Neutrophil (primary cell): ENCODE data around the gene ACOX2.

Source experiments
- H3K27ac ChIP-seq: fragments of 200-600 bp; sonication (generic); 2 replicates; pipeline ENCODE4 v1.5.1; 2016; ENCODE audit warnings: mild to moderate bottlenecking, moderate library complexity
- H3K27me3 ChIP-seq: fragments of 200-600 bp; sonication (generic); 2 replicates; pipeline ENCODE4 v1.6.0; 2016; ENCODE audit warnings: mild to moderate bottlenecking
- H3K36me3 ChIP-seq: fragments of 200-600 bp; sonication (generic); 2 replicates; pipeline ENCODE4 v1.5.1; 2017
- H3K4me1 ChIP-seq, 2 experiments: fragments of 200-600 bp in 1 of 2; sonication (generic) in 1 of 2; 1 replicate in 1 of 2; 2 replicates in 1 of 2; pipeline versions ENCODE4 v1.5.1 to v1.6.1; 2013 to 2016; ENCODE audit warnings: low read depth in 1 of 2, low read length in 1 of 2, mild to moderate bottlenecking in 1 of 2, moderate library complexity in 1 of 2; ENCODE audit not compliant: control insufficient read depth in 1 of 2, insufficient read depth in 1 of 2
- H3K4me3 ChIP-seq, 2 experiments: fragments of 200-600 bp in 1 of 2; sonication (generic) in 1 of 2; 1 replicate in 1 of 2; 2 replicates in 1 of 2; pipeline ENCODE4 v1.5.1; 2013 to 2016; ENCODE audit warnings: low read depth in 1 of 2, low read length in 1 of 2, mild to moderate bottlenecking in 1 of 2, moderate library complexity in 1 of 2
- H3K9me3 ChIP-seq: fragments of 200-600 bp; sonication (generic); 2 replicates; pipeline ENCODE4 v1.5.1; 2016
- TF ChIP-seq, protein P1 (sequence below): fragments of 200-600 bp; sonication (generic); IDR thresholded peaks from 2 replicates; pipeline ENCODE4 v1.5.1; 2016; ENCODE audit warnings: antibody characterized with exemption

Gene ACOX2

DNA sequence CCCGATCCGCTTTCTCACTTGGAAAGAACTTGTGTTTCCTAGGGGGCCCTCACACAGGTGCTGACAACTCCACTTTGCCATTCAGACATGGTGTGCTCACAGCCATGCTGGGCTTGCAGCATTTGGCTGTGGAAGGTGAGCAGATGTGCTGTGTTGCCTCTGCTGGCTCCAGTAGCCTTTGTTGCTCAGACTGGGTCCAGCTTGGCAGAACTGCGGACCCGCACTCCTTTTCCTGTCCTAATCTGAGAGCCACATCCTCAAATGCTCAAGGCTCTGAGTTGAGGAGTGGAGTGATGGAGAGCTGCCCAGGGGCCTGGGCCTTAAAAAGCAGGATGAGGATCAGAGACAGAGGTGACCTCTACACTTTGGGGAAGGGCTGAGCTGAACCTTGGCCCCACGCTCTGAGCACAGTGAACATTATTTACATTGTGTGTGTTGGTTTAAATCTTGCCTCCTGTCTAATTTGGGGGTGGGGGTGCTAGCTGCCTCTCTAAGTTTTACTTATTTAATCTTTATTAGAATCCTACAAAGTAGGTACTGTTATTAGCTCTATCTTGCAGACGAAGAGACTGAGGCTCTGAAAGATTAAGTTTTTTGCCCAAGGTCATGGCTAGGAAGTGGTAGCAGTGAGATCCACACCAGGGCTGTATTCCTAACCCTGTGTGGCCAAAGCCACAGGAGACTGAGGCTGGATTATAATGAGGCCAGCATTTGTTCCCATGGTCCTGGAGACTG, 17.2 kb downstream of the ACOX2 start:
- no peaks in the 10 kb centered on the region for H3K4me1 ChIP-seq
- H3K27me3 ChIP-seq, result no peaks in the 10 kb centered on the region
- TF ChIP-seq, protein P1, sequence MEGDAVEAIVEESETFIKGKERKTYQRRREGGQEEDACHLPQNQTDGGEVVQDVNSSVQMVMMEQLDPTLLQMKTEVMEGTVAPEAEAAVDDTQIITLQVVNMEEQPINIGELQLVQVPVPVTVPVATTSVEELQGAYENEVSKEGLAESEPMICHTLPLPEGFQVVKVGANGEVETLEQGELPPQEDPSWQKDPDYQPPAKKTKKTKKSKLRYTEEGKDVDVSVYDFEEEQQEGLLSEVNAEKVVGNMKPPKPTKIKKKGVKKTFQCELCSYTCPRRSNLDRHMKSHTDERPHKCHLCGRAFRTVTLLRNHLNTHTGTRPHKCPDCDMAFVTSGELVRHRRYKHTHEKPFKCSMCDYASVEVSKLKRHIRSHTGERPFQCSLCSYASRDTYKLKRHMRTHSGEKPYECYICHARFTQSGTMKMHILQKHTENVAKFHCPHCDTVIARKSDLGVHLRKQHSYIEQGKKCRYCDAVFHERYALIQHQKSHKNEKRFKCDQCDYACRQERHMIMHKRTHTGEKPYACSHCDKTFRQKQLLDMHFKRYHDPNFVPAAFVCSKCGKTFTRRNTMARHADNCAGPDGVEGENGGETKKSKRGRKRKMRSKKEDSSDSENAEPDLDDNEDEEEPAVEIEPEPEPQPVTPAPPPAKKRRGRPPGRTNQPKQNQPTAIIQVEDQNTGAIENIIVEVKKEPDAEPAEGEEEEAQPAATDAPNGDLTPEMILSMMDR, result no peak
- no peak overlapping the region for H3K4me3 ChIP-seq
- no peaks in the 10 kb centered on the region for H3K36me3 ChIP-seq
- H3K27ac ChIP-seq, result no peak overlapping the region
- no peaks in the 10 kb centered on the region for H3K9me3 ChIP-seq

- Histone ChIP-seq H3K36me3 (no peaks in the 10 kb centered on the region), H3K4me1 (no peaks in the 10 kb centered on the region), H3K4me3 (no peak overlapping the region), H3K9me3 (no peaks in the 10 kb centered on the region), H3K27me3 (no peaks in the 10 kb centered on the region), H3K27ac (no peak overlapping the region)
- TF ChIP-seq, protein P1, result no peak
Measured at GRCh38 chr3:58518291-58518789, 18.6 kb downstream of the ACOX2 start.

- TF ChIP-seq, protein P1, result no peak
- H3K4me1 ChIP-seq, result no peaks in the 10 kb centered on the region
Measured at GRCh38 chr3:58514405-58514804, 22.6 kb downstream of the ACOX2 start.

GRCh38 chr3:58508437-58508836, 28.6 kb downstream of the ACOX2 start:
- Histone ChIP-seq H3K27ac (no peak overlapping the region), H3K36me3 (no peaks in the 10 kb centered on the region)

More at GRCh38 chr3:58514405-58514804, 22.6 kb downstream of the ACOX2 start:
- H3K27me3 ChIP-seq, result no peaks in the 10 kb centered on the region
- H3K27ac ChIP-seq, result no peak overlapping the region
- no peaks in the 10 kb centered on the region for H3K9me3 ChIP-seq
- H3K4me3 ChIP-seq, result no peak overlapping the region
- no peaks in the 10 kb centered on the region for H3K36me3 ChIP-seq

GRCh38 chr3:58507356-58508078, 29.5 kb downstream of the ACOX2 start:
- H3K27me3 ChIP-seq, result no peaks in the 10 kb centered on the region
- no peaks in the 10 kb centered on the region for H3K36me3 ChIP-seq
- no peak overlapping the region for H3K27ac ChIP-seq
- TF ChIP-seq, protein P1, result no peak
- no peaks in the 10 kb centered on the region for H3K4me1 ChIP-seq
- no peak overlapping the region for H3K4me3 ChIP-seq
- no peaks in the 10 kb centered on the region for H3K9me3 ChIP-seq

More at GRCh38 chr3:58508437-58508836, 28.6 kb downstream of the ACOX2 start:
- Histone ChIP-seq H3K4me3 (no peak overlapping the region), H3K4me1 (no peaks in the 10 kb centered on the region), H3K27me3 (no peaks in the 10 kb centered on the region), H3K9me3 (no peaks in the 10 kb centered on the region)
- TF ChIP-seq, protein P1, result no peak
